ENCODE measurements around the gene ATXN2.
"Not testable (repeated sequence)": the region's sequence is repeated elsewhere in the genome, so short reads cannot be mapped to it uniquely, and the experiment has no call there.

ATXN2 gene

DNA sequence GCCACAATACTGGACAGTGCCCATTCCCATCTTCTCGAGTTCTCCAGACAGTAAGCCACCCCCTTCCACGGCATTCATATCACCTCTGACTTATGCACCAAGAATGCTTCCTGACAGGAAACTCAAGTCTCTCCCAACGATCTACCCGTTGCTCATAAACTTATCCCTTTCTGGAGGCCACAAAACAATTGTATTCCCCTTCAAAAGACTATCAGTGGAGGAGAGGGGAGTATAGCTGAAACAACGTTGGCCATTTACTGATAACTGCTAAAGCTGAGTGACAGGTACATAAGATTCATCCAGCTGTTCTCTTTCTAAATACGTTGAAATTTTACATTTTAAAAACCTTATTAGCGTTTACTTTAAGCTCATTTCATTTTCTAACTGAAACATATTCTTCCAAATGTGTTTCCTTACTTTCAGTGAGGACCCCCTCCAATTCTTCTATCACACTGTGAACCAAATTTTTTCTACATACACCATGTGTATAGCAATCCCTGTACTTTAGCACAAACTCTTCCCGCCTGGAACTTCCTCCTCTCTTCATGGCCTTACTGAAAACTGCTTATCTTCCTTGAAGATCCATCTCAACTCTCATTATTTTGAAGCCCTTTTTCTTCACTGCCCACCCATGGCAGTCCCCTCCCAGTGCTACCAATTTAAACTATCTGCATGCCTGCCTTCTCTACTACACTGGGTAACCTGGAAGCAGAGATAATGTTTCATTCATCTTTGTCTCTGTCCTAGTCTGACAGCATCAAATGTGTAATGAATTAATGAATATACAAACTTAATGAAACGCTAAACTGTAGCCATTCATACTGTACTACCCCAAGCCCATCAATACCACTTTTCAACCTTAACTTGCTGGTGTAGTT, 28.8 kb downstream of the ATXN2 start:
- DNase-seq, result no peak

DNA sequence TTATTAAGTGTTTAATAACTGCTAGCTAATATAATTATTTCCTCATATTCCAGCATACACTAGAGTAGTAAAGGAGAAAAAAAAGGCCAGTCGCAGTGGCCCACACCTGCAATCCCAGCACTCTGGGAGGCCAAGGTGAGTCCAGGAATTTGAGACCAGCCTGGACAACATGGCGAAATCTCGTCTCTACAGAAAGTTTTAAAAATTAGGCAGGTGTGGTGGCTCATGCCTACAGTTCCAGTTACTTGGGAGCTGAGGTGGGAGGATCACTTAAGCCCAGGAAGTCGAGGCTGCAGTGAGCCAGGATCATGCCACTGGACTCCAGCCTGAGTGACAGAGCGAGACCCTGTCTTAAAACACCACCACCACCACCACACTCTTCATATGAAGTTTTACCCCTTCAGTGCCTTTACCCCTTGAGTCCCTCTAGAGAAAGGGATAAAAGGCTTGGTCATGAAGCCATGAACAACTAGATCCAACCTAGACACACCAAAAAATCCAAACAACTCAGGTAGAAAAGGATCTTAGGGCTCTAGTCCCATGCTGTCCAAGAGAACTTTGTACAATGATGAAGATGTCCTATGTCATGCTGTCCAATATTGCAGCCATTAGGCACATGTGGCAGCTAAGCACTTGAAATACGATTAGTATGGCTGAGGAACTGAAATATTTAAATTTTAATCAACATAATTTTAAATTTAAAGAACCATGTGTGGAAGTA, 29.6 kb downstream of the ATXN2 start:
- peak; percentile 41 for DNase-seq

DNA sequence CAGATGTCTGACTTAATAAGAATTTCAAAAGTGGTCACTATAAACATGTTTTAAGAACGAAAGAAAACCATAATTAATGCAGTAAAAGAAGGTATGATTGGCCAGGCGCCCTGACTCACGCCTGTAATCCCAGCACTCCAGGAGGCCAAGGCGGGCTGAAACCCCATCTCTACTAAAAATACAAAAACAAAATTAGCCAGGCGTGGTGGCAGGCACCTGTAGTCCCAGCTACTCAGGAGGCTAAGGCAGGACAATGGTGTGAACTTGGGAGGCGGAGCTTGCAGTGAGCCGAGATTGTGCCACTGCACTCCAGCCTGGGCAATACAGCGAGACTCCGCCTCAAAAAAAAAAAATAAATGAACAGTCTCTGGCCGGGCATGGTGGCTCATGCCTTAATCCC, 38.3 kb downstream of the ATXN2 start:
- DNase-seq, result not testable (repeated sequence)

GRCh38 chr12:111558107-111558376, 41.1 kb downstream of the ATXN2 start:
- DNase-seq, result no peak

DNA sequence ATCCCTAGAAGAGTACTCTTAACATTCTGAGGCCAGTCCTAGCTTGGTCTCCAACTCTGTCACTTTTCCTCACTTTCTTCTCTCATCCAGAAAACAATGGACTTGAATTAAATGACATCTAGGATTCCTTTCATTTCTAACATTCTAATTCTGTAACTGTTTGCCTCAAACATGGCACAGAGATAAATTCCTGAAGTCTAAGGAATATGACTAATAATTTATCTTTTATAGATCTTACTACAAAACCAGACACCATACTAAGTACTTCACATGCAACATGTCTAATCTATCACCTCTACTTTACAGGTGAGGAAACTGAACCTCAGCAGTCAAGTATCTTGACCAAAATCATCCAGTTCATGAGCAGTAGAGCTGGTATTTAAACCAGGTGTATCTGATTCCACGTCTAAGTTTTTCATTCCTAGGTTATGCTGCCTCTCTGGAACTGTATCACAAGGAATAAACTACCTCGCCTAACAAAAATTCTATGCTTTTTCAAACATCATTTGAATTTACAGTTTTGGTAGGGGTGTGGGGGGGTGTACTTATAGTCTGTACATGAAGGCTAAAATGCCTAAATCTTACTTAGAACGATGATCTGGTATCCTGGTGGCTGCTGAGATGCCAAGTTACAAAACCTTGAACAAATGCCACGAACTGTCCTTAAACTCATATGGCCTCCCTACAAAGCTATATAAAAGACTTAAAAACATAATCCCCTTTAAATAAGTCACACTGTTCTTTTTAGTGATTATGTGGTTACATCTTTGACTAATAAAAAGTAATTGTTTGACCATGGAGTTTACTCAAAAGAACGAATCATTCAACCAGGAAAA, 41.6 kb downstream of the ATXN2 start:
- DNase-seq, result no peak

GRCh38 chr12:111556676-111557075, 42.4 kb downstream of the ATXN2 start:
- no peak for DNase-seq

- not testable (repeated sequence) for DNase-seq
These were observed 43.8 kb downstream of the ATXN2 start for GRCh38 chr12:111555313-111555712.

- no peak for DNase-seq
These were observed 52.2 kb downstream of the ATXN2 start for GRCh38 chr12:111546758-111547383.

DNA sequence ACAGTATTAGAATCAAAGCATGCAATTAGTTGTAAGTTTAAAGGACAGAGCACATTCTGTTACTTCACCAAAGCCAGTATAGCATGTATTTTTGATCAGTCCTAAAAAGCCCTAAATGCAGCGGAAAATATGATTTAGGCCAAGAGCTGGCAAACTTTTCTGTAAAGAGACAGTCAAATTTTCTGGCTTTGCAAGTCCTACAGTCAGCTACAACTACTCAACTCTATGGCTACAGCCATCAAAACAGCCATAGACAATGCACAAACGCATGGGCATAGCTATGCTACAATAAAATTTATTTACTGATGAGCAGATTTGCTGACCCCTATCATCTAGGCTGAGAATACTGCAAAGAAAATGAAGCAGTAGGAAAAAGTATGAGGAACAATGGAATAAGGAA, 52.9 kb downstream of the ATXN2 start:
- no peak for DNase-seq

DNA sequence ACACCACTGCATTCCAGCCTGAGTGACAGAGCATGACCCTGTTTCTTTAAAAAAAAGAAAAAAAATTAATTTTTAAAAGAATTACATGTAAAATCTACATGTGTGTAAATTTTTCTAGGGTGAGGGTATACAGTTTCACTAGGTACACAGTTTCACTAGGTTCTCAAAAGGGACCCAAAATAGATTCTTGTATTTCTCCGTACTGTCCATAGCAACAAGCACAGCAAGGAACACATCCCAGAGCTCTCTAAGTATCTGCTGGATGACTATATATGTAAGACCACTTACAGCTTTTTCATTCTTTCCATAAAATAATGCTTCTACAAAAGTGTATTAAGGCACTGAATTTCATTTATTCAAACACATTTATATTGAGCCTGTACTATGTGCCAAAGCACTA, 55.1 kb downstream of the ATXN2 start:
- no peak for DNase-seq

- DNase-seq, result no peak
These were observed 66.4 kb downstream of the ATXN2 start for GRCh38 chr12:111532751-111533150.

DNA sequence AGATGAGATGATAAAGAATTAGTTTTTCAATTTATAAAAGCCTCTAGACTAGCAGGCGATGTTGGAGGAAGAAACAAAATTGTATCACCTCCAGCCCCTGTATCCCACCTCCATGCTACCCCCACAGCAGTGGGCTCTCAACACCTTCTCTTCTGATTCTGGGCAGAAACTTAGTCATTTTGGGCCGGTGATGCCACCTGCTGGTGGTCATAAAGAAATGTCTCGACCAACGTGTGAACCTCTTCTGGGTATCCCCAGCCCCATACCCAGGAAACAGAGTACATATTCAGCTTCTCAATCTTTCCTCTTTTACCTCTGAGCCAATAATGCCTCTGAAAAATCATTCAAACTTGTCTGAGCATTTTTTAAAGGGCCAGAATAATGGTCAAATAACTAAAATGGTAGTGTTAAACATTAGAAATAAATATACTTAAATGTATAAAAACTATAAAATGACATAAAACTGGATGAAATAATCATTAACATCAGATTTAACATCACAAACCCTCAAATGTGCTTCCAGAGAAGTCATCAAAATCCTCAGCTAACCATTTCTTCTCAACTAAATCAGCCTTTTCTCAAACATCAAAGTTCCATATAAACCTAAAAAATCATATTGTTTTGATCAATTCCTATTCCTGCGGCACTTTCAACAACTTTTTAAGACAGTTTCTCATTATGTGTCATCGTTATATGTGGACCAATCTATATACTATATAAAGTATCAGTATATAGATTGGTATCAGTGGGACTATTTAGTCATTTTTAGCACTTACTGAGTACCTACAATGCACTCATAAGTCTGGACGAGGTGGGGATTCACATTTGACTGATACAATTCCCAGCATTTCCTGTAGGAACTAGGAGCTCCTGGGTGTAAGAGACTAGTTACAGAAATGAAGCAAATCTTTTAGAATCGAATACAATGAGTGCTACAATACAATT, 69.4 kb downstream of the ATXN2 start:
- DNase-seq, result peak; percentile 74

GRCh38 chr12:111523587-111524167, 75.4 kb downstream of the ATXN2 start:
- no peak for DNase-seq

DNA sequence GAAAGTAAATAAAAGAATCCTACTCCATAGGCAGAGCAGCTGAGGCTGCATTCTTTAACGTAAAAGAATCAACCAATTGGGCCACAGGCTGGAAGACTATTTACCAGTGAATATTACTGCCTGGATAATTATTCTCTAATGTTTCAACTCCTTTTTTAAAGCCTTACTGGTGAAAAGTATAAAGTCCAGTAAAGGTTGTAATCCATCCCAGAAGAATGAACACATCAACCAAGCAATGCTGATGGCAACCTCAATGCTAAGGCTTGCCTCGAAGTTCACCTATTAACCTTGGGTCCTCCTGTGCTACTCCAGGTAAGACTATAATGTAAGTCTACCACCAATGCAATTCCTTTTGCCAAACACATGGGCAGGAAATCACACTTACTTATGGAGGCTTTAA, 77.3 kb downstream of the ATXN2 start:
- no peak for DNase-seq

GRCh38 chr12:111519937-111520336, 79.2 kb downstream of the ATXN2 start:
- no peak for DNase-seq

DNA sequence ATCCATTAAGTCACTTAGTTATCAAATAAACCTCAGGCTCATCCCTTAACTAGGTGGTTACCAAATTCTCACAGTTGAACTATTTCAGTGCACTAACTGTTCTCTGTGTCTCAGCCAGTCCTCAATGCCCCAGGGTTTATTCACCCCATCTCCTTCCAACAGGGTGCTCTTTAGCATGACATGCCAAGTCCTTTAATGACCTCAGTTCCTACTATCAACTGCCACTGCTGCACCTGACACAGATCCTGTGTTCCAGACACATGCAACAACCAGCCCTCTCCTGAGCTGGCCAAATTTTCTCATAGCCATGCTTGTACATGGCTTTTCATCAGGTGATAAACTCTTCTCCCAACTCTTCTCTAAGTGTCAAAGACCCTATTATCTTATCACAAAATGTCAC, 80.0 kb downstream of the ATXN2 start:
- no peak for DNase-seq

- DNase-seq, result not testable (repeated sequence)
These were observed 91.4 kb downstream of the ATXN2 start for GRCh38 chr12:111507719-111508118.

- not testable (repeated sequence) for DNase-seq
These were observed 91.9 kb downstream of the ATXN2 start for GRCh38 chr12:111507258-111507657.

DNA sequence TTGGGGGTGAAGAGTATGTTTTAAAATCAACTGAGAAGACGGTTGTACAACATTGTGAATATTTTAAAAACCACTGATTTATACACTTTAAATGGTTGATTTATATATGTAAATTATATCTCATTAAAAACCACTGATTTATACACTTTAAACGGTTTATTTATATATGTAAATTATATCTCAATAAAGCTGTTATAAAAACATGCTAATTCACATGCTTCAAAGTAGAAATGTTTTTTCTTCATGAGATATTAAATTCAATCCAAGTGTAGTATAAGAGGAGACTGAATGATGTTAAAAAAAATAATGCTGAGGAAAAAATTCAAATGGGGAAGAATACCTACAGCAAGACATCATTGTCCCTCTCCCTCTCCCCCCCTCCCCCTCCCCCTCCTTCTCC, 92.9 kb downstream of the ATXN2 start:
- no peak for DNase-seq

- no peak for DNase-seq
These were observed 93.5 kb downstream of the ATXN2 start for GRCh38 chr12:111505601-111506036.

DNA sequence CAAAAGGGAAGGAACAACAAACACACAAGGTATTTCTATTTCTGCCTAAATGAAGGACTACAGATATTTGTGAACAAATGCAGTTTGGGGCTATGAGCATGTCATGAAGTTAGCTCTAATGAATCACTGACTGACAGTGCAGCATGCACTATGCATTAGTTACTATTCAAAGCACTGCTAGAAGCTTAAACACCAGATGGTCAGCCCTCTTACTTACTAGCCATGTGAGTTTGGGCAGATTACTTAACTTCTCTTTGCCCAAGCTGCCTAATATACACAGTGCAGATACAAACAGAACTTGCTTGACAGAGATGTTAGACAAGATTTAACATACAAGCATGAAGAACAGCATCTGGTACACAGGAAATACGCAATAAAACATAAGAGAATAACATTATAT, 96.0 kb downstream of the ATXN2 start:
- DNase-seq, result no peak
